Tibial nerve (tissue), 3 donors: ENCODE measurements around the gene TMEM132D.

Source experiments
- EP300 ChIP-seq, 2 donors: sonication (generic); formaldehyde crosslinking; IDR thresholded peaks; one replicate each; pipeline ENCODE4 v1.6.1; 2017; ENCODE audit warnings: antibody characterized with exemption in 2 of 2, mild to moderate bottlenecking in 1 of 2
- POLR2A ChIP-seq, 2 donors: fragments of 450-650 bp; IDR thresholded peaks; one replicate each; pipeline ENCODE4 v1.6.1; 2017; ENCODE audit warnings: antibody characterized with exemption in 2 of 2, mild to moderate bottlenecking in 2 of 2, moderate library complexity in 2 of 2

DNA sequence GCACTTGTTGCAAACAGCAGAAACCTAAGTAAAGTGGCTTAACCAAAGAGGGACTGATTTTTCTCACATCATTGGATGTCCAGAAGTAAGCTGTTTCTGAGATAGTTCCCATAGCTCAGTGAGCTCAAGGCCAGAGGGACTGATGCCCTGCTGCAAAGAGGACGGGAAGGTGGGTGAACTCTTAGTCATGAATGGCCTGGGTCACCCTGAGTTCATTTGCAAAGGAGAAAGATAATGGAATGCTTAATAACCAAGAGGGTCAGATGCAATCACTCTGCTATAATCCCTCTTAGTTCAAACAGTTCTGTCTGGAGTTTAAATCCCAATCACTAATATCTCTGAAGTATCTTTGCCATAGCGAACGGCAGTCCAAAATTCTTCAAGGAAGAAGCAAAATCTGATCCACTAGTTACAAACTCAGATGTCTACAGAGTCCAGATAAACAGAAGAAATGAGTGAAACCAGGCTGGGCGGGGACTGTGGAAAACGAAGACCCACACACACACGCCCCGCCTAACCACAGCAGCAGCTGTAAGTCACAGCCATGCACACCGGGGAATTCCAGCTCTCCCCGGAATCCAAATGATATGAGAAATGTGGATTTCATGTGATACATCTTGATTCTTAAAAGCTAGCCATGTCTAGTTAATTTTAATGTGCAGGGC, 289.5 kb downstream of the TMEM132D start:
- TF ChIP-seq POLR2A (IDR thresholded peaks at IDR 0.05) (no peak), EP300 (IDR thresholded peaks at IDR 0.05) (no peak)
